DND-41 (cell line): ENCODE results near the gene TNFAIP8.

ENCODE experiments used
- ATAC-seq: fragments of 200-7000 bp; cut with Tn5 transposase; 3 replicates; pipeline ENCODE4 v1.9.1; 2021; ENCODE audit warnings: low read depth; ENCODE audit not compliant: insufficient read depth
- DNase-seq: peaks from one replicate; pipeline ENCODE4 v3.0.0-alpha.2; 2020
- H2AFZ ChIP-seq: 2 replicates; pipeline ENCODE4 v1.6.0; 2012; ENCODE audit warnings: low read depth, low read length
- H3K27ac ChIP-seq: 2 replicates; pipeline ENCODE4 v1.5.1; 2012; ENCODE audit warnings: low read length, inconsistent platforms
- H3K27me3 ChIP-seq: fragments of 200-600 bp; sonication (generic); 2 replicates; pipeline ENCODE4 v1.6.0; 2012; ENCODE audit warnings: low read length, mild to moderate bottlenecking, inconsistent platforms; ENCODE audit not compliant: insufficient read depth, poor library complexity
- H3K36me3 ChIP-seq: 2 replicates; pipeline ENCODE4 v1.5.1; 2012; ENCODE audit warnings: low read length, inconsistent platforms; ENCODE audit not compliant: insufficient read depth
- H3K4me1 ChIP-seq: 2 replicates; pipeline ENCODE4 v1.5.1; 2012; ENCODE audit warnings: mild to moderate bottlenecking, low read length; ENCODE audit not compliant: insufficient read depth
- H3K4me2 ChIP-seq: 2 replicates; pipeline ENCODE4 v1.6.0; 2012; ENCODE audit warnings: mild to moderate bottlenecking, moderate library complexity, low read length, inconsistent platforms; ENCODE audit not compliant: insufficient read depth
- H3K4me3 ChIP-seq, 2 experiments: fragments of 200-600 bp in 1 of 2; shearing (Covaris generic) in 1 of 2; 2 replicates each; pipeline ENCODE4 v1.5.1; 2012 to 2016; ENCODE audit warnings: inconsistent platforms in 2 of 2, low read length in 2 of 2, mild to moderate bottlenecking in 2 of 2, low read depth in 1 of 2, moderate library complexity in 1 of 2
- H3K79me2 ChIP-seq: 2 replicates; pipeline ENCODE4 v1.6.0; 2012; ENCODE audit warnings: low read length, inconsistent platforms; ENCODE audit not compliant: insufficient read depth
- H3K9ac ChIP-seq: 2 replicates; pipeline ENCODE4 v1.6.0; 2012; ENCODE audit warnings: low read depth, mild to moderate bottlenecking, inconsistent platforms, low read length, moderate library complexity
- H3K9me3 ChIP-seq: 2 replicates; pipeline ENCODE4 v1.5.1; 2012; ENCODE audit warnings: low read length, moderate library complexity, mild to moderate bottlenecking, inconsistent platforms; ENCODE audit not compliant: insufficient read depth, severe bottlenecking
- H4K20me1 ChIP-seq: 2 replicates; pipeline ENCODE4 v1.6.0; 2012; ENCODE audit warnings: low read length; ENCODE audit not compliant: insufficient read depth
- EZH2 ChIP-seq: IDR thresholded peaks from 3 replicates; pipeline ENCODE4 v1.6.1; 2012; ENCODE audit warnings: borderline replicate concordance, low read depth, mild to moderate bottlenecking, moderate library complexity, low read length, inconsistent platforms; ENCODE audit not compliant: severe bottlenecking
- TF ChIP-seq, protein P1 (sequence below): IDR thresholded peaks from 2 replicates; pipeline ENCODE4 v1.5.1; 2012; ENCODE audit warnings: borderline replicate concordance, low read length, moderate library complexity, mild to moderate bottlenecking; ENCODE audit not compliant: poor library complexity, severe bottlenecking; ENCODE audit errors: extremely low read depth

The TNFAIP8 gene

DNA sequence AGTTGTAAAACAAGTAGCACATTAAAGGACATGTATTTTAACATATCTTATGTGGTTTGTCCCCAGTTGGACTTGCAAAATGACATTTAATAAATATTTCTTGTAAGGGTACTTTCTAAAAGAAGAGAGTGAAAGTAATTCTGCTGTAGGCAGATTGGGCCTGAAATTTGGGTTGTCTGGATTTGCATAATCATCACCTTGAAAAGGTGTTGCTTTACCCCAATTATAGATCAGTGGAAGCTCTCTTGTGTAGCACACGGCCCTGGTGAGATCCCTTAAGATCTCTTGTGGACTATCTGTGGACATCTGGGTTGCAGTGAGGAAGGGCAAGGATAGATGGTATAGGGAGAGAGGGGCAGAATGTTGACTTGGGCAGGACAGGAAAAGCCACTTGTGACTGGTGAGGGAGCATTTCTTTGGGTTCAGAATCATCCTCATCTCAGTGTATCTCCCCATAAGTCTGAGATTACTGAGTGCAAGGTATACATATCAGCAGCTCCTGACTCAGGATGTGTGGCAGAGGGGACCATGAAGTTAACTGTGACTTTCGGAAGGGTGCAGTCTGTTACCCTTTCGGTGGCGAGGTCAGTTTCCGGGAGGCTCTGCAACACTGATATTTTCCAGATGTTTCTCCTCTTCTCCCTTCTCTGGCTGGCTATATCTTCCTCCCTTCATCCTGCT is 2.0 kb upstream of the TNFAIP8 start:
- Histone ChIP-seq H3K27ac (peak overlapping the region; percentile 33; the same call in 1 of the 2 replicates), H3K36me3 (peaks cover 19% of the 10 kb centered on the region; the same call in 1 of the 2 replicates), H2AFZ (no peak overlapping the region), H3K4me3 (no peak overlapping the region), H3K27me3 (no peaks in the 10 kb centered on the region), H3K79me2 (peaks cover 99% of the 10 kb centered on the region), H4K20me1 (peaks cover 43% of the 10 kb centered on the region; the same call in 1 of the 2 replicates), H3K9ac (no peak overlapping the region), H3K9me3 (no peaks in the 10 kb centered on the region), H3K4me2 (no peak overlapping the region), H3K4me1 (peaks cover 3% of the 10 kb centered on the region; the same call in 1 of the 2 replicates)
- no peak for TF ChIP-seq EZH2
- TF ChIP-seq, protein P1, sequence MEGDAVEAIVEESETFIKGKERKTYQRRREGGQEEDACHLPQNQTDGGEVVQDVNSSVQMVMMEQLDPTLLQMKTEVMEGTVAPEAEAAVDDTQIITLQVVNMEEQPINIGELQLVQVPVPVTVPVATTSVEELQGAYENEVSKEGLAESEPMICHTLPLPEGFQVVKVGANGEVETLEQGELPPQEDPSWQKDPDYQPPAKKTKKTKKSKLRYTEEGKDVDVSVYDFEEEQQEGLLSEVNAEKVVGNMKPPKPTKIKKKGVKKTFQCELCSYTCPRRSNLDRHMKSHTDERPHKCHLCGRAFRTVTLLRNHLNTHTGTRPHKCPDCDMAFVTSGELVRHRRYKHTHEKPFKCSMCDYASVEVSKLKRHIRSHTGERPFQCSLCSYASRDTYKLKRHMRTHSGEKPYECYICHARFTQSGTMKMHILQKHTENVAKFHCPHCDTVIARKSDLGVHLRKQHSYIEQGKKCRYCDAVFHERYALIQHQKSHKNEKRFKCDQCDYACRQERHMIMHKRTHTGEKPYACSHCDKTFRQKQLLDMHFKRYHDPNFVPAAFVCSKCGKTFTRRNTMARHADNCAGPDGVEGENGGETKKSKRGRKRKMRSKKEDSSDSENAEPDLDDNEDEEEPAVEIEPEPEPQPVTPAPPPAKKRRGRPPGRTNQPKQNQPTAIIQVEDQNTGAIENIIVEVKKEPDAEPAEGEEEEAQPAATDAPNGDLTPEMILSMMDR = no peak
- DNase-seq (no peak), ATAC-seq (0 out of 3 replicates have a peak, but pooled peaks have one; percentile 13)

- Histone ChIP-seq H3K79me2 (peaks cover 99% of the 10 kb centered on the region), H3K4me1 (peaks cover 12% of the 10 kb centered on the region; the same call in 1 of the 2 replicates), H3K4me2 (no peak overlapping the region), H4K20me1 (peaks cover 46% of the 10 kb centered on the region; the same call in 1 of the 2 replicates), H3K9ac (no peak overlapping the region), H3K9me3 (no peaks in the 10 kb centered on the region), H3K36me3 (peaks cover 21% of the 10 kb centered on the region), H2AFZ (no peak overlapping the region), H3K4me3 (no peak overlapping the region), H3K27ac (no peak overlapping the region), H3K27me3 (no peaks in the 10 kb centered on the region)
- no peak for ATAC-seq
- DNase-seq = no peak
- TF ChIP-seq EZH2 = no peak
- TF ChIP-seq, protein P1 = no peak
These were observed 1.1 kb upstream of the TNFAIP8 start for GRCh38 chr5:119354537-119355243.

GRCh38 chr5:119355244-119355638 is 578 bp upstream of the TNFAIP8 start:
- H3K9ac ChIP-seq = no peak overlapping the region
- H3K79me2 ChIP-seq = peaks cover 99% of the 10 kb centered on the region
- DNase-seq (no peak), ATAC-seq (no peak)
- H3K4me1 ChIP-seq = peaks cover 13% of the 10 kb centered on the region; the same call in 1 of the 2 replicates
- H3K36me3 ChIP-seq = peaks cover 22% of the 10 kb centered on the region
- TF ChIP-seq, protein P1 = no peak
- no peak for TF ChIP-seq EZH2
- H3K27ac ChIP-seq = no peak overlapping the region
- no peak overlapping the region for H2AFZ ChIP-seq
- no peaks in the 10 kb centered on the region for H3K27me3 ChIP-seq
- H3K9me3 ChIP-seq = no peaks in the 10 kb centered on the region
- no peak overlapping the region for H3K4me2 ChIP-seq
- peaks cover 51% of the 10 kb centered on the region; the same call in 1 of the 2 replicates for H4K20me1 ChIP-seq
- no peak overlapping the region for H3K4me3 ChIP-seq
